Sigmoid colon (tissue), 4 donors: ENCODE measurements around the gene SLC25A19.

Source experiments
- EP300 ChIP-seq, 4 donors: sonication (generic); formaldehyde crosslinking; IDR thresholded peaks; one replicate each; pipeline ENCODE4 v1.6.1; 2017; ENCODE audit warnings: antibody characterized with exemption in 4 of 4
- POLR2AphosphoS5 ChIP-seq, 4 donors: sonication (generic); formaldehyde crosslinking; IDR thresholded peaks; one replicate each; pipeline ENCODE4 v1.6.1; 2017; ENCODE audit warnings: antibody characterized with exemption in 4 of 4
- TF ChIP-seq, protein P1 (sequence below), 4 experiments: fragments of 450-650 bp in 3 of 4; fragments of 200-600 bp in 1 of 4; IDR thresholded peaks; one replicate each; pipeline ENCODE4 v1.5.1; 2016 to 2019; ENCODE audit warnings: antibody characterized with exemption in 4 of 4, mild to moderate bottlenecking in 3 of 4, moderate library complexity in 2 of 4

GRCh38 chr17:75227729-75228128 is 61.5 kb downstream of the SLC25A19 start:
- TF ChIP-seq, protein P1, sequence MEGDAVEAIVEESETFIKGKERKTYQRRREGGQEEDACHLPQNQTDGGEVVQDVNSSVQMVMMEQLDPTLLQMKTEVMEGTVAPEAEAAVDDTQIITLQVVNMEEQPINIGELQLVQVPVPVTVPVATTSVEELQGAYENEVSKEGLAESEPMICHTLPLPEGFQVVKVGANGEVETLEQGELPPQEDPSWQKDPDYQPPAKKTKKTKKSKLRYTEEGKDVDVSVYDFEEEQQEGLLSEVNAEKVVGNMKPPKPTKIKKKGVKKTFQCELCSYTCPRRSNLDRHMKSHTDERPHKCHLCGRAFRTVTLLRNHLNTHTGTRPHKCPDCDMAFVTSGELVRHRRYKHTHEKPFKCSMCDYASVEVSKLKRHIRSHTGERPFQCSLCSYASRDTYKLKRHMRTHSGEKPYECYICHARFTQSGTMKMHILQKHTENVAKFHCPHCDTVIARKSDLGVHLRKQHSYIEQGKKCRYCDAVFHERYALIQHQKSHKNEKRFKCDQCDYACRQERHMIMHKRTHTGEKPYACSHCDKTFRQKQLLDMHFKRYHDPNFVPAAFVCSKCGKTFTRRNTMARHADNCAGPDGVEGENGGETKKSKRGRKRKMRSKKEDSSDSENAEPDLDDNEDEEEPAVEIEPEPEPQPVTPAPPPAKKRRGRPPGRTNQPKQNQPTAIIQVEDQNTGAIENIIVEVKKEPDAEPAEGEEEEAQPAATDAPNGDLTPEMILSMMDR (IDR thresholded peaks at IDR 0.05) = no peak
- TF ChIP-seq EP300 (IDR thresholded peaks at IDR 0.05) (no peak), POLR2AphosphoS5 (IDR thresholded peaks at IDR 0.05) (no peak)
